HepG2 (cell line): ENCODE measurements around the gene SERINC1. TPM values are rescaled to one million over a fixed set of nuclear protein-coding genes. Genes with fewer than 3 reads are reported as not detected.

Experiments used
- ARNT ChIP-seq: fragments of 450-650 bp; IDR thresholded peaks from 2 replicates; pipeline ENCODE4 v1.6.1; 2017
- BHLHE40 ChIP-seq: IDR thresholded peaks from 2 replicates; pipeline ENCODE4 v1.6.1; 2011; ENCODE audit warnings: low read length, improper control_type of control experiment
- EZH2 ChIP-seq: conservative IDR thresholded peaks from 2 replicates; pipeline ENCODE4 v1.6.1; 2012; ENCODE audit warnings: mild to moderate bottlenecking, low read depth, low read length, moderate library complexity
- HNRNPLL ChIP-seq: fragments of 200-400 bp; formaldehyde crosslinking; IDR thresholded peaks from 2 replicates; pipeline ENCODE4 v1.6.1; 2017; ENCODE audit warnings: mild to moderate bottlenecking, low read depth, low read length; ENCODE audit not compliant: poor library complexity, severe bottlenecking
- ISX ChIP-seq: sonication (generic); formaldehyde crosslinking; conservative IDR thresholded peaks from 2 replicates; pipeline ENCODE4 v1.5.0; 2020; ENCODE audit warnings: missing genetic modification reagents
- MBNL3 ChIP-seq: fragments of 250-450 bp; sonication (Bioruptor Pico); conservative IDR thresholded peaks from 2 replicates; pipeline ENCODE4 v1.8.0; 2022; ENCODE audit warnings: mild to moderate bottlenecking, inconsistent platforms
- NFKBIZ ChIP-seq: IDR thresholded peaks from 2 replicates; pipeline ENCODE4 v1.6.1; 2018; ENCODE audit warnings: missing genetic modification reagents, missing compliant biosample characterization
- NR3C1 ChIP-seq: sonication (generic); formaldehyde crosslinking; IDR thresholded peaks from 2 replicates; pipeline ENCODE4 v1.4.0; 2020; ENCODE audit warnings: missing genetic modification reagents
- RARA ChIP-seq: IDR thresholded peaks from 2 replicates; pipeline ENCODE4 v1.6.1; 2016; ENCODE audit warnings: missing genetic modification reagents, missing compliant biosample characterization
- RFX3 ChIP-seq: IDR thresholded peaks from 2 replicates; pipeline ENCODE4 v1.6.1; 2016; ENCODE audit warnings: missing biosample characterization, missing genetic modification reagents
- RFX5 ChIP-seq: IDR thresholded peaks from 2 replicates; pipeline ENCODE4 v1.6.1; 2011; ENCODE audit warnings: low read depth, low read length, improper control_type of control experiment
- SMC3 ChIP-seq: IDR thresholded peaks from 2 replicates; pipeline ENCODE4 v1.6.1; 2011; ENCODE audit warnings: low read length, improper control_type of control experiment
- SNAPC2 ChIP-seq: sonication (generic); formaldehyde crosslinking; IDR thresholded peaks from 2 replicates; pipeline ENCODE4 v1.8.1; 2022; ENCODE audit warnings: mild to moderate bottlenecking, missing genetic modification reagents
- TBL1XR1 ChIP-seq: fragments of 150-350 bp; IDR thresholded peaks from 2 replicates; pipeline ENCODE4 v1.6.1; 2014; ENCODE audit warnings: borderline replicate concordance, low read length; ENCODE audit not compliant: partially characterized antibody
- TEAD3 ChIP-seq: optimal IDR thresholded peaks from 2 replicates; pipeline ENCODE3; 2016; ENCODE audit warnings: borderline replicate concordance
- XRCC5 ChIP-seq: fragments of 200-400 bp; formaldehyde crosslinking; optimal IDR thresholded peaks from 2 replicates; pipeline ENCODE3; 2017; ENCODE audit warnings: mild to moderate bottlenecking, low read length
- ZNF780A ChIP-seq: sonication (generic); formaldehyde crosslinking; IDR thresholded peaks from 2 replicates; pipeline ENCODE4 v1.8.0; 2022; ENCODE audit warnings: mild to moderate bottlenecking, missing genetic modification reagents, moderate library complexity
- polyA plus RNA-seq, 8 experiments: library from polyadenylated mRNA; depleted of rRNA in 3 of 8; stranded (reverse) in 7 of 8; unstranded in 1 of 8; fragments of >200 nt; fragmentation: Illumina TruSeq in 4 of 8; extraction: Trizol in 4 of 8; gene quantifications; 2 replicates each; pipeline versions ENCODE4 v1.2.1 to v1.2.3, GENCODE V29; 2011 to 2016; ENCODE audit warnings: low read depth in 4 of 8, missing spikeins in 1 of 8, mixed read lengths in 1 of 8; ENCODE audit not compliant: insufficient read depth in 1 of 8
- total RNA-seq, 5 experiments: library from RNA; depleted of rRNA; stranded (reverse); fragments of >200 nt; fragmentation: Illumina TruSeq; extraction: Trizol; gene quantifications; 2 replicates each; pipeline ENCODE4 v1.2.3, GENCODE V29; 2016; ENCODE audit warnings: low read depth in 1 of 5
- TF ChIP-seq, protein P1 (sequence below): fragments of 450-650 bp; IDR thresholded peaks from 2 replicates; pipeline ENCODE4 v1.6.1; 2017
- TF ChIP-seq, protein P2 (sequence below): sonication (generic); formaldehyde crosslinking; IDR thresholded peaks from 2 replicates; pipeline ENCODE4 v1.8.1; 2022; ENCODE audit warnings: mild to moderate bottlenecking, missing genetic modification reagents
- TF ChIP-seq, protein P3 (sequence below): sonication (generic); formaldehyde crosslinking; IDR thresholded peaks from 2 replicates; pipeline ENCODE4 v1.8.0; 2022; ENCODE audit warnings: missing genetic modification reagents, mild to moderate bottlenecking, moderate library complexity, borderline replicate concordance
- TF ChIP-seq, protein P4 (sequence below): sonication (generic); formaldehyde crosslinking; IDR thresholded peaks from 2 replicates; pipeline ENCODE4 v1.8.0; 2022; ENCODE audit warnings: mild to moderate bottlenecking, missing genetic modification reagents, moderate library complexity
- TF ChIP-seq, protein P5 (sequence below): sonication (generic); formaldehyde crosslinking; IDR thresholded peaks from 2 replicates; pipeline ENCODE4 v1.5.0; 2020; ENCODE audit warnings: mild to moderate bottlenecking, missing genetic modification reagents, borderline replicate concordance
- TF ChIP-seq, protein P6 (sequence below): sonication (generic); formaldehyde crosslinking; IDR thresholded peaks from 2 replicates; pipeline ENCODE4 v1.4.0; 2020; ENCODE audit warnings: mild to moderate bottlenecking, low read depth, missing genetic modification reagents

SERINC1 gene
- total and polyA plus RNA-seq, 2 of the 13 experiments (the other 11 are each of a cell fraction or from before 2014, with no cell fraction given), result 93.5 to 112 TPM

DNA sequence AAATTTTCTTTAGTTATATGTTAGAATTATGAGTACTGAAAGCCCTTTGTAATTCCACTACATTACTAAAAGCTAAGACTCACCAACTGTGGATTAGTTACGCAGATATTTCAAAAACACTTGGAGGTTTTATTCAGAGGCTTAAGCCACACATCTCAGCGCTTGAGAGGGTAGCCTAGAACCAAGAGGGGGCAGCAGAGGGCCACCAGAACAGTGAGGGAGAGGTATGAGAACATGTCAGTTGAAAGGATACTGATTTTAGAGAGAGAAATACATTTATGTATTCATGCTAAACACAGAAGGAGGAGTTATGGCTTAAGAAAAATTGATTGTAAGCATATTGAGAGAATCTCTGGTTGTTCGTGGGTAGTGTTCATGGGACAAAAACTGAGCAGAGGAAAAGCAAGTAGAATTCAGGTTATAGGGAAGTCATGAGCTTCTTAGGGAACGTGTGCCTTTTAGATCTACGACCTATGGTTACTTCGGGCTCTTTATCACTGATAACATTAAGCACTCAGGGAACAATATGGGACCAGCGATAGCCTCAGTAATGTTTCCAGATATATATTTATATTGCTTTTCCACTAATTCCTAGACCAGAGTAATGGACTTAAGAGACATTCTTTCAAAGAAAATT lies 20.4 kb upstream of the SERINC1 start (continued):
- TF ChIP-seq, protein P1, sequence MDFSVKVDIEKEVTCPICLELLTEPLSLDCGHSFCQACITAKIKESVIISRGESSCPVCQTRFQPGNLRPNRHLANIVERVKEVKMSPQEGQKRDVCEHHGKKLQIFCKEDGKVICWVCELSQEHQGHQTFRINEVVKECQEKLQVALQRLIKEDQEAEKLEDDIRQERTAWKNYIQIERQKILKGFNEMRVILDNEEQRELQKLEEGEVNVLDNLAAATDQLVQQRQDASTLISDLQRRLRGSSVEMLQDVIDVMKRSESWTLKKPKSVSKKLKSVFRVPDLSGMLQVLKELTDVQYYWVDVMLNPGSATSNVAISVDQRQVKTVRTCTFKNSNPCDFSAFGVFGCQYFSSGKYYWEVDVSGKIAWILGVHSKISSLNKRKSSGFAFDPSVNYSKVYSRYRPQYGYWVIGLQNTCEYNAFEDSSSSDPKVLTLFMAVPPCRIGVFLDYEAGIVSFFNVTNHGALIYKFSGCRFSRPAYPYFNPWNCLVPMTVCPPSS, result no peak
- TF ChIP-seq NFKBIZ (CRISPR knock-in tag) (no peak), ISX (CRISPR knock-in tag) (no peak), HNRNPLL (no peak), TEAD3 (CRISPR knock-in tag) (no peak), RFX3 (CRISPR knock-in tag) (no peak), ARNT (no peak), TBL1XR1 (no peak), NR3C1 (no peak), RFX5 (no peak), RARA (no peak), EZH2 (no peak), SMC3 (peak; percentile 65), SNAPC2 (CRISPR knock-in tag) (no peak), MBNL3 (CRISPR knock-in tag) (no peak), XRCC5 (peak; percentile 49), ZNF780A (no peak), BHLHE40 (no peak)
- TF ChIP-seq, protein P2, sequence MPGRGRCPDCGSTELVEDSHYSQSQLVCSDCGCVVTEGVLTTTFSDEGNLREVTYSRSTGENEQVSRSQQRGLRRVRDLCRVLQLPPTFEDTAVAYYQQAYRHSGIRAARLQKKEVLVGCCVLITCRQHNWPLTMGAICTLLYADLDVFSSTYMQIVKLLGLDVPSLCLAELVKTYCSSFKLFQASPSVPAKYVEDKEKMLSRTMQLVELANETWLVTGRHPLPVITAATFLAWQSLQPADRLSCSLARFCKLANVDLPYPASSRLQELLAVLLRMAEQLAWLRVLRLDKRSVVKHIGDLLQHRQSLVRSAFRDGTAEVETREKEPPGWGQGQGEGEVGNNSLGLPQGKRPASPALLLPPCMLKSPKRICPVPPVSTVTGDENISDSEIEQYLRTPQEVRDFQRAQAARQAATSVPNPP (CRISPR knock-in tag), result no peak
- TF ChIP-seq, protein P3, sequence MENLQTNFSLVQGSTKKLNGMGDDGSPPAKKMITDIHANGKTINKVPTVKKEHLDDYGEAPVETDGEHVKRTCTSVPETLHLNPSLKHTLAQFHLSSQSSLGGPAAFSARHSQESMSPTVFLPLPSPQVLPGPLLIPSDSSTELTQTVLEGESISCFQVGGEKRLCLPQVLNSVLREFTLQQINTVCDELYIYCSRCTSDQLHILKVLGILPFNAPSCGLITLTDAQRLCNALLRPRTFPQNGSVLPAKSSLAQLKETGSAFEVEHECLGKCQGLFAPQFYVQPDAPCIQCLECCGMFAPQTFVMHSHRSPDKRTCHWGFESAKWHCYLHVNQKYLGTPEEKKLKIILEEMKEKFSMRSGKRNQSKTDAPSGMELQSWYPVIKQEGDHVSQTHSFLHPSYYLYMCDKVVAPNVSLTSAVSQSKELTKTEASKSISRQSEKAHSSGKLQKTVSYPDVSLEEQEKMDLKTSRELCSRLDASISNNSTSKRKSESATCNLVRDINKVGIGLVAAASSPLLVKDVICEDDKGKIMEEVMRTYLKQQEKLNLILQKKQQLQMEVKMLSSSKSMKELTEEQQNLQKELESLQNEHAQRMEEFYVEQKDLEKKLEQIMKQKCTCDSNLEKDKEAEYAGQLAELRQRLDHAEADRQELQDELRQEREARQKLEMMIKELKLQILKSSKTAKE (CRISPR knock-in tag), result no peak
- TF ChIP-seq, protein P4, sequence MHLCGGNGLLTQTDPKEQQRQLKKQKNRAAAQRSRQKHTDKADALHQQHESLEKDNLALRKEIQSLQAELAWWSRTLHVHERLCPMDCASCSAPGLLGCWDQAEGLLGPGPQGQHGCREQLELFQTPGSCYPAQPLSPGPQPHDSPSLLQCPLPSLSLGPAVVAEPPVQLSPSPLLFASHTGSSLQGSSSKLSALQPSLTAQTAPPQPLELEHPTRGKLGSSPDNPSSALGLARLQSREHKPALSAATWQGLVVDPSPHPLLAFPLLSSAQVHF (CRISPR knock-in tag), result no peak
- TF ChIP-seq, protein P5, sequence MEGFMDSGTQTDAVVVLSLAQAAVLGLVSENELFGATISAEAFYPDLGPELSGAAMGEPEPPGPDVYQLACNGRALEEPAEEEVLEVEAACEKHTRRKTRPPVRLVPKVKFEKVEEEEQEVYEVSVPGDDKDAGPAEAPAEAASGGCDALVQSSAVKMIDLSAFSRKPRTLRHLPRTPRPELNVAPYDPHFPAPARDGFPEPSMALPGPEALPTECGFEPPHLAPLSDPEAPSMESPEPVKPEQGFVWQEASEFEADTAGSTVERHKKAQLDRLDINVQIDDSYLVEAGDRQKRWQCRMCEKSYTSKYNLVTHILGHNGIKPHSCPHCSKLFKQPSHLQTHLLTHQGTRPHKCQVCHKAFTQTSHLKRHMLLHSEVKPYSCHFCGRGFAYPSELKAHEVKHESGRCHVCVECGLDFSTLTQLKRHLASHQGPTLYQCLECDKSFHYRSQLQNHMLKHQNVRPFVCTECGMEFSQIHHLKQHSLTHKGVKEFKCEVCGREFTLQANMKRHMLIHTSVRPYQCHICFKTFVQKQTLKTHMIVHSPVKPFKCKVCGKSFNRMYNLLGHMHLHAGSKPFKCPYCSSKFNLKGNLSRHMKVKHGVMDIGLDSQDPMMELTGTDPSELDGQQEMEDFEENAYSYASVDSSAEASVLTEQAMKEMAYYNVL (CRISPR knock-in tag), result no peak
- TF ChIP-seq, protein P6, sequence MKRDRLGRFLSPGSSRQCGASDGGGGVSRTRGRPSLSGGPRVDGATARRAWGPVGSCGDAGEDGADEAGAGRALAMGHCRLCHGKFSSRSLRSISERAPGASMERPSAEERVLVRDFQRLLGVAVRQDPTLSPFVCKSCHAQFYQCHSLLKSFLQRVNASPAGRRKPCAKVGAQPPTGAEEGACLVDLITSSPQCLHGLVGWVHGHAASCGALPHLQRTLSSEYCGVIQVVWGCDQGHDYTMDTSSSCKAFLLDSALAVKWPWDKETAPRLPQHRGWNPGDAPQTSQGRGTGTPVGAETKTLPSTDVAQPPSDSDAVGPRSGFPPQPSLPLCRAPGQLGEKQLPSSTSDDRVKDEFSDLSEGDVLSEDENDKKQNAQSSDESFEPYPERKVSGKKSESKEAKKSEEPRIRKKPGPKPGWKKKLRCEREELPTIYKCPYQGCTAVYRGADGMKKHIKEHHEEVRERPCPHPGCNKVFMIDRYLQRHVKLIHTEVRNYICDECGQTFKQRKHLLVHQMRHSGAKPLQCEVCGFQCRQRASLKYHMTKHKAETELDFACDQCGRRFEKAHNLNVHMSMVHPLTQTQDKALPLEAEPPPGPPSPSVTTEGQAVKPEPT, result no peak
